Measurements from ENCODE around the gene CABP2. TPM values are rescaled to one million over a fixed set of nuclear protein-coding genes. Genes with fewer than 3 reads are reported as not detected.

CABP2 gene
- total RNA-seq, 1 experiment from 2014 or later, result not detected

DNA sequence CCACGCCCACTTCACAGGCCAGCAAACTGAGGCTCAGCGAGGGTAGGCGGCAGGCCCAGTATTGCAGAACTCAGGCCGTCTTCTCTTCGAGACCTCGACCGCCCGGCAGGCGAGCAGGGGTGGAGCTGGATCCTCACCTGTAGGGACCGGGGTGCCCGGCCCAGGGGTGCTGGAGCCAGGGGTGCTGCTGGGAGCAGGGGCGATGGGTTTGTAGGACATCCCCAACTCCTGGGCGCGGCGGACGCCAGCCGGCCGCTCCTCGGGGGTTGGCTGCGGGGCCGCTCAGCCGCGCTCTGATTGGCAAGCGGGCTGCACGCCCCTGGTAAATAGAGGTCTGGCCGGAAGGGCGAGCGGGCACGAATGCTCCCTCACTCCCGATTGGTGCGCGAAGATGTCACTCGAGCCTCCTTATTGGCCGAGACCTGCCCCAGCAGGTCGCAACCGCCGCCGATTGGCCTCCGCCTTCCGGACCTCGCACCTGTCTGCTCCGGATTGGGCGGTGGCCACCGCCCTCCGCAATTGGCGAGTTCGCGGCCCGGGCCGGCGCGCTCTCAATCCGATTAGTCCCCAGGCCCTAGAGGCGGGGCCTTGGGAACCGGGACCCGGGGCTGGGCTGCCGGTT lies 15.3 kb downstream of the CABP2 start, which contains the start of gene CDK2AP2:
TSS of gene CDK2AP2 (minus strand) at position 299 of the 622 bp plus-strand sequence. CDS start at position 219, 80 bp downstream.
- DNase-seq (ENCODE audit: low spot score), result peak; percentile 100

DNA sequence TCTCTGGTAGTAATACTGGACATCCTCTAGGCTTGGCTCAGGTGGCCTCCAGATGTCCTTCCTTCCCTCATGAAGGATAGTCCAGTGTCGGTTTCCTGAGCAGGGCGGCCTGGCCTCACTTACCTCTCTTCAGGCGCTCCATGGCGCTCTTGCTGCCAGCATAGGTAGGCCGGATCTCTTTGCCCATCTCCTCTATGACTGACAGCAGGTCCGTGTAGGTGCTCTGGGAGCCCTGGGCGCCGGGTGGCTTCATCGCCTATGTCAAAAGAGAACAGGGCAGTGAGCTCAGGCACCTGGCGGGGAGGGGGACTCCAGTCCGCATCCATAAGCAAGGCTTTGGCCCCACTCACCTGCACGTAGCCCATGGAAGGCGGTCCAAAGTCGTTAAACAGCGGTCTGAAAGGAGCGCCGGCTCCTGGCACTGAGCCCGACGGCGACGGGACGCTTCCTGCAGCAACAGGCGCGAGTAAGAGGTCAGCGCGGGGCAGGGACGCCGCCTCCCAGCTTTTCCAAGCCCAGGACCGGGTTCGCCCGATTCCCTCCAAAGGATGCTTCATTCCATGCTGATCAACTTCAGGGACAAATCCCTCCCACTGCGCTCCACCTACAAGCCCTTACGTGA lies 15.9 kb downstream of the CABP2 start:
- peak; percentile 83 for DNase-seq (ENCODE audit: low spot score)

DNA sequence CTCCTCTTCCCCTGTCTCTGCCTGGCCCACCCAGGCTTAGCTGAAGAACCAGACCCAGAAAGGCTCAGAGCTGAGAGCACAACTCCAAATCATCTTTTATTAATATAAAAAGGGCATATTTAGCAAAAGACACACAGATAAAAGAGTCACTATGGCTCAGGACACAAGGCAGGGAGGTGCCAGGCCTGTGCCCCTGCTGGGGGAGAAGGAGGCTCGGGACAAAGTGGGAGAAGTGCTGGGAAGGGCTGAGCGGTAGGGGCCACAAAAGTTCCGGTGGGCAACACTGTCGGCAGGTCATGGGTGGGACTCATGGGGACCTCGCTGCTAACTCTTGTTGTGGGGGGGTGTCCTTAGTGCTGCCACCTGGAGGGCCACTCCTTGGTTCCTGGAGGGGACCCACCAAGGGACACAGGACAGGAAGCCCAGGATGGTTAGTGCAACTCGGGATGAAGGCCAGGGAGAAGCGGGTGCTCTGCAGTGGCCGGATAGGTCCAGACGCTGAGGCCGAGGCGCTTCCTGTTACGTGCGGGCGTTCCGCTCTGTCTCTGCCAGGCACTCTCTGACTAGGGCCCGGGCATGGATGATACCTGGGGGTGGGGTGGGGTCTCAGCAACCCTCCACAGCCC lies 16.7 kb downstream of the CABP2 start:
- no peak for DNase-seq (ENCODE audit: low spot score)

DNA sequence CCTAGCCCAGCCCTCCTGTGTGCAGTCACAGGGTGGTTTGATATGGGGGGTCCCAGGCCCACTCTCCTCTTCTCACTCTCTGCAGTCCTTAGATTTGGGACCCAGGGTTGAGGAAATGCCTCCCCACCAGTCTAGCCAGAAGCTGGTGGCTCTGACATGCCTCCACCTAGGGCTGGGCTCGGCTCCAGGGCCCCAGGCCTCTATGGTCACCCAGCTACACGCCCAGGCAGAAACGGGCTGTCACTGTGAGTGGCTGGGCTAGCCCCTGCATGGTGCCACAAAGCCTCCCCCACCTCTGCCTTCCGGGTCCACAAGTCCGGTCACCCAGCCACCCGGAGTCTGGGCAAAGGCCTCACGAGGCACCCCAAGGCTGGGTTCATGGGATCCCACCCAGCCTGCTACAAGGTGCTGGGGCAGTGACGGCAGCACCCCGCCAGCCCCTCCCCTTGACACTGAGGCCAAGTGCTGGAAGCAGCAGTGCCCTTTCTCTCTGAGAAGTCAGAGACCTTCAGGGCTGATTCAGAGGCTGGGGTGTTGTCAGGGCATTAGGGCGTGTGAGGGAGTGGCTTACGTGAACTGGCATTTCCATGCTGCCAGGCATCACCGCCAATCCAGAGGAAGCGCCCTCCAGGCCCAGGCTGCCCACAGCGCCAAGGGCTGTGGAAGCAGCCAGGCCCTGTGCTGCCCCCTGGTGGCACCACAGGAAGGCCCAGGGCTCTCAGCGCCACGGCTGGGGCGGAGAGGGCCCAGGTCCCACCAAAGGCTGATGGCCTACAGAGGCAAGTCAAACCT lies 17.4 kb downstream of the CABP2 start:
- DNase-seq (ENCODE audit: low spot score), result peak; percentile 99

DNA sequence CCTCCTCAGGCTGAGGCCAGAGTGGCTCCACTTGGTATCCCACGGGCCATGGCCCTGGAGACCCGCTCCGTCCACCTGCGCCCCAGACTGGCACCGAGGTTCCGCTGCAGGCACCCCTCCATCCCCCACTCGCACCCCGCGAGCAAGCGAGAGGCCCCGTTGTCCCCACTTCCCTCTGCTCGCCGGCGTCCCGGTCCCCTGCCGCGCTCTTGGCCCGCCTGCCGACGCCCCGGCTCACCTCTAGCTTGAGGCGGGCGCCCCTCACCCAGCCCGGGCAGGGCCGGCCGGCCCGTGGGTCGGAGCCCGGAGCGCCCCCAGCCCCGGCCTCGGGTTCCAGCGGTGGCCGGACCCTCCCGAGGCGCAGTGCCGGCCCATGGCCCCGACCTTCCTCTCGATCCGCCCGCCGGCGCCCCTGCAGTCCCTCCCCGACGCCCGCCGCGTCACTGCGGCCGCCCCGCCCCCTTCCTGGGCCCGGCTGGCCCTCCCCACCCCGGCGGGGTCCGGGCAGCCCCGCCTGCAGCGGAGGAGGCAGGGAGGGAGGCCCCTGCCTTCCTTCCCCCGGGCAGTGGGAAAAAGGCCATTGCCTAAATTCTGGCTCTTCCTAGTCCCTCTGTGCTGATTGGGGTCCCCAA lies 18.2 kb downstream of the CABP2 start, which contains the start of gene PITPNM1:
TSS of gene PITPNM1 (minus strand) at position 414 of the 632 bp plus-strand sequence. CDS start 1,183 bp downstream, outside the sequence.
- peak; percentile 39 for DNase-seq (ENCODE audit: low spot score)

DNA sequence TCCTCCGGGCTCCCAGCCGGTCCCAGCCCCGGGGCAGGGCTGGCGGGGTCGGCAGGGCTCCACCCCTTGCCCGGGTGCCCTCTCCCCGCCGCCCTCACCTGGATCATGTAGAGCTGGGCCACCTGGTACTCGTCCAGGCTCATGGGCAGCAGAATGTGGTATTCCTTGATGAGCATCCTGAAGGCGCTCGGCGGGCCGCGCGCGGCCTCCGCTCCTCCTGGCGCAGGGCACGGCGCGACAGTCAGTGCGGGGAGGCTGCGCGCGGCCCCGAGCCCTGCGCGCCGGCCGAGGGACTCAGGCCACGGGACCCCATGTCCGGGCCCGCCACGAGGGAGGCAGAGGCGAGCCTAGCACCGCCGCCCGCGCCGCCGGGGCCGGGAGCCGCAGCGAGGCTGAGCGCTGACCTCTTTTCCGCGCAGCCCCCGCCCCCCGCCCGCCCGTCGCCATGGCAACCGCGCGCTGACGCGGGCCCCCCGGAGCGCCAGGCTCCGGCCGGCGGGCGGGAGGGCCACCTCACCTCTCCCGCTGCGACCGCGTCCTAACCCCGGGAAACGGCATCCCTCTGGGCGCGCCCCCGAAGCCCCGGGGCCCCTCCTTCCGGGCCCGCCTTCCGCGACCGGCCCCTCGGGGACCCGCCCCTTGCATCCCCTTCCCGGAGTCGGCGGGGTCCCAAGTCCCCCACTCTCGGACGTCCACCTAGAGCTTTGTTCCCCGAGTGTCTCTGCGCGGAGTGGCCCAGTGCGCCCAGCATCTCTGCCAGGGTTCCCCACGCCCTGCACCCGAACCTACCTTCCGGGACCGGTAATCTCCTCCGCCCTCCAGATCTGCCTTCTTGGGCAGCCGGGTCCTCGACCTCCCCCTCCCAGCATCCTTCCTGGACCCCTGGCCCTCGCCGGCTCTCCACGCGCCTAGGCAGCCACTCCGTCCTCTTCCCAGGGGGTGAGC lies 19.0 kb downstream of the CABP2 start:
- DNase-seq (ENCODE audit: low spot score), result peak; percentile 21

DNA sequence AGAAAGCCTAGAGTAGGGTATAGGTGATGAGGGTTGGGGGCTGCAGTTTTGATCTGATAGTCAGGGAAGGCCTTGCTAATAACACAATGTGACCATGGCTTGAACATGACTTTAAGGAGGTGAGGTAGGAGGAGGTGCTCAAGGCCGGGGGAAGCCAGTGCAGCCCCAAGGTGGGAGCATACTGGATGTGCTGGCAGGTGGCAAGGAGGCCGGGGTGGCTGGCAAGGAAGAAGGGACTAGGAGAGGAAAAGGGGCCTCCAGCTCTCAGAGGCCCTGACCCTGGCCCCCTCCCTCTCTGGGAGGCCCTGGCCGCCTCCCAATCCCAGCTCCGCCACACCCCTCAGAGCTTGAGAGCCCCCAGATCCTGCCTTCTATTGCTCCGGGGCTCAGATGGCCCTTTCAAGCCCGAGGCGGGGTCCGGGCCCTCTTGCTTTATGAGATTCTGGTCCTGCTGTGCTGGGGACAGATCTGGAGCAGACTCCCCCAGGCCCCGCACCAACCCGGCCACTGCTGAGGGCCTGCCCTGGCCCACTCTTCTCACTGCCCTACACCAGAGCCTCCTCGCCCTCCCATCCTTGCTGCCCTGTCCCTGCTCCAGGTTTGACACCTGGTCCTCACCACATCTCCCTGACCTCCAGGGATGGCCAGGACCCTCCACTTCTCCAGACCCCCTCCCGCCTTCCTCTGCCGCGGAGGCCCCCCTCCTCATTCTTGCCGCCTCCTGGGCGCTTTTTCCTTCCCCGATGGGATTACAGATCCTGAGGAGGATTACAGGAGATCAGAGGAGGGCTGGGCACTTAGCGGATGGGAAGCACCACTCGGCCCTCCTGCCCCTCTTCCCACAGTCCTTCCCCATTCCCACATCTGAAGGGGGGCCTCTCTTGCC lies 19.9 kb downstream of the CABP2 start:
- no peak for DNase-seq (ENCODE audit: low spot score)

DNA sequence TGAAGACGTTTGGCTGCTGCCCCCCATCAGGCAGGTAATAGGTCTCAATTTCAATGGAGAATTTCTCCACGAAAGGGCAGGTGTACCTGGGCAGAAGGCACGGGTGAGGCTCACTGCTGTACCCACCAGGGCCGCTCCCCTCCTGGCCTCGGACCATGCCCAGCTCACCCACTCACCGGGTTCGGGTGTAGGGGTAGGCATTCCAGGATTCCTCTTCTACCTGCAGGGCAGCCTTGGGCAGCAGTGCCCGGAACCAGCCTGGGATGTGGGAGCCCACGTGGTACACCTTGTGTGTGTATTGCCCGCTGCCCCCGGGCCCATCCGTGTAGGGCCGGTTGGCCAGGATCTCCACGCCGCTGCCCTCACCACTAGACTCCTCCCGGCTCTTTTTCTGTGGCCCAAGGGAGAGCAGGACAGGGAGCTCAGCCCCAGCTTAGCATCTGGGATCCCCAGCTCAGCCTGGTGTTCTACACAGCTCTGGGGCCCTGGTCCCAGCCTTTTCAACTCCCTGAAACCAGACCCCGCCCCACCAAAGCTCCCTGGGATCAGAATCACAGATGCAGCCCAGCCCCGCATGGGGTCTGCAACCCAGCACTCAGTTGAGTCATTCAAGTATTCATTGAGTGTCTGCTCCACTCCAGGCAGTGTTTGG lies 20.8 kb downstream of the CABP2 start:
- no peak for DNase-seq (ENCODE audit: low spot score)

DNA sequence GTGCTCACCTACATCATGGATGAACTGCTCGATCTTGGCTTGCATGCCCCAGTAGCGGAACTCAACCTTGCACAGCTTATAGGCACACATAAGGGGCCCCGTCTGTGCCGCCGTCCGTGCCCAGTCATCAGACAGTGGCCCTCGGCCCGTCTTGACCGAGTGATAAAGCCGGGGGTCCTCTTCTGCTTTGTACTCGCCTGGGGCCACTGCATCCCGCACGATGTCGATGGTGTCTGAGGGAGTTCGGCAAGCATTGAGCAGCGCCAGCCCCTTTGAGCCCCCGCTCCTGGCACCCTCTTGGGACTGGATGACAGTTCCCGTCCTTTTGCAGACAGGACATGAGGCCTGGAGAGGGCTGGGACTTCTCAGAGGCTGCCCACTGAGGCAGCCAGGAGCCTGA lies 21.4 kb downstream of the CABP2 start:
- DNase-seq (ENCODE audit: low spot score), result no peak

DNA sequence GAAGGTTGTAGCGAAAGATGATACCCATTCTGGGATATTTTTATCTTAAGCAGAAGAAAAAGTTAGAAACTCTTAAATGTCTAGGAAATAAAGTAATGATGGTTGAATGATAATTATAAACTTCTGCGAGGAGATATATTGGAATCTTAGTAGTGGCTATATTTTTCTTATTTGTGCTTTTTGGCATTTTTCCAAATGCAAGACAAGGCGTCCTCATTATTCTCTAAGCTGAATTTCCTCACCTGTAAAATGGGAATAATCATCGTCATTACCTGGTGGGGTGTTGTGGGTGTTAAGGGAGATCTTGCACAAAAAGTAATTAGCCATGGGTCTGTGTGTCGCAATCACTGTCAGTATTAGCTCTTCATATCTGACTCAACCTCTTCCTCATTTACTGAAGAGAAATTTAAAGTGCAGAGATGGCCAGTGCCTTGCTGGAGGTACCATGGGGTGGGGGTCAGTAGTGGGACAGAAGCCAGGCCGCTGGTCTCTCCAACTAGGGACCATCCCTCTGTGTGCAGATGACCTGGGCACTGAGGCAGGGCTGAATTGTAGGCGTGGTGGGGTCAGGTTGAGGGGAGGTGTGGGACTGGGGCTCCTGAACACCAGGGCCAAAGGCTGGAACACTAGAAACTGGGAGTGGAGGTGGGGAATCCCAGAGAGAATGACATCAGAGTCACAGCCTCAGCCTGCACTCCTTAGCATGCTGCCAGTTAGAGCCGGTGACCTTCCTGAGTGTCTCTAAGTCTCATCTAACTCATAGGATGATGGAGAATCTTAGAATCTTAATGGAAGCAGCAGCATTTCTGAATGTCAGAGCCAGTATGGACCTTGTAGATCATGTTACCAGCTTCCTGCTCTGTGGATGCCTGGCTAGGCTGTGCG lies 22.2 kb downstream of the CABP2 start:
- DNase-seq (ENCODE audit: low spot score), result no peak

DNA sequence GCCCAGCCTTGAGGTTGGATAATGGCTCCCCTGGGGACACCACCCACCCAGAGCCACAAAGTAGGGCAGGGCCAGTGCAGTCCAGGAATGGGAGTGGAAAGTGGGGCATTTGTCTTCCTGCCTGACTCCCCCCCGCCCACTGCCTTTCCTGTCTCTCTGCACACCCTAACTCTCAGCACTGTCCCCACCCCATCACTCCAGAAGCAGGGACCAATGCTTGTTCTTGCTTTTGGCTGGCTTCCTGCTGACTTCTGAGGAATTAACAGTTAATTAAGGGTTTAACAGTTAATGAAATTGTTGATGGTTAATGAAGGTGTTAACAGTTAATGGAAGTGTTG lies 22.8 kb downstream of the CABP2 start:
- no peak for DNase-seq (ENCODE audit: low spot score)

DNA sequence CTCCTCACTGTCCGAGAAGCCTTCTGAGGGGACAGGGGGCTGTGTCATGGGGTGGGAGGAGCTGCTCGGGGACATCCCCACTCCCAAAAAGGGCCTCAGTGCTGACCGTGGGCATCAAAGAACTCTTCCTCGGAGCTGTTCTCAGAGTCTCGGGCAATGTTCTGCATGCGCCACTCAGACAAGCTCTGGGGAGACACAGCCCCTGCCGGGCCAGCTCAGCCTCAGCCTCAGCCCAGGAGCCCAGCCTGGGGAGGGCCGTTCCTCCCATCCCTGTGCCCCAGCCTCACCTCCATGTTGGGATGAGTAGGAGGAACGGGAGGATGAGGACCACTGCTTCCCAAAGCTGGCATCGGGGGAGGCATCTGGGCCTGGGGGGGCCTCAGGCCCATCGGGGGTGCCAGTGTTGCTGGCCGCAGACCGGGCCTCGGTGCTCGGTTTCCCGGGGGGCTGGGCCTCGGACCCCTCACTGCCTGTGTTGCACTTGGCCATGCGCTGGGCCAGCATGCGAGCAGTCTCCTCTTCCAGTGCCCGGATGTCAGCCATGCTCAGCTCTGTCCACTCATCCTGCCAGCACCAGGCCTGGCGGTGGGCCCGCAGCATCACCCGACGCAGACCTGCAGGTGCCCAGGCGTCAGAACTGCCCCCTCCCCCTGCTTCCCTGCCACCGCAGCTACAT lies 23.3 kb downstream of the CABP2 start:
- no peak for DNase-seq (ENCODE audit: low spot score)

DNA sequence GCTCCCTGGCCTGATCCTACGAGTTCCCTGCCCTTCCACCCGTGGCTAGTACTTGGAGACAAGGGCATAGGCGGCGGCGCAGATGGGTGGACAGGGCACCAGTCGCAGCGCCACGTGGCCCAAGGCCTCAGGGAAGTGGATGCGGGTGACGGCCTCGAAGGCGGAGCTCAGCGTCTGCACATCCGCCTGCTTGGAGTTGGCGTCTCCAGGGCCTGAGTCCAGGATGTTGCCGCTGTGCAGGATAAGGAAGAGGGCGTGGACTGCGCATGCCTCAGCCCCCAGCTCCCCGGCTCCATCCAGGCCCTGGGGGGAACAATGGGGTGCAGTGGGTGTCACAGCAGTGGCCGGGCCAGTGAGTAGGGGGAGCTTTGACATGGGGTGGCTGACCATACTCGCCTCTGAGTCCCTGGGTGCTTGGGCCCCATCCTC lies 24.7 kb downstream of the CABP2 start:
- DNase-seq (ENCODE audit: low spot score), result no peak

DNA sequence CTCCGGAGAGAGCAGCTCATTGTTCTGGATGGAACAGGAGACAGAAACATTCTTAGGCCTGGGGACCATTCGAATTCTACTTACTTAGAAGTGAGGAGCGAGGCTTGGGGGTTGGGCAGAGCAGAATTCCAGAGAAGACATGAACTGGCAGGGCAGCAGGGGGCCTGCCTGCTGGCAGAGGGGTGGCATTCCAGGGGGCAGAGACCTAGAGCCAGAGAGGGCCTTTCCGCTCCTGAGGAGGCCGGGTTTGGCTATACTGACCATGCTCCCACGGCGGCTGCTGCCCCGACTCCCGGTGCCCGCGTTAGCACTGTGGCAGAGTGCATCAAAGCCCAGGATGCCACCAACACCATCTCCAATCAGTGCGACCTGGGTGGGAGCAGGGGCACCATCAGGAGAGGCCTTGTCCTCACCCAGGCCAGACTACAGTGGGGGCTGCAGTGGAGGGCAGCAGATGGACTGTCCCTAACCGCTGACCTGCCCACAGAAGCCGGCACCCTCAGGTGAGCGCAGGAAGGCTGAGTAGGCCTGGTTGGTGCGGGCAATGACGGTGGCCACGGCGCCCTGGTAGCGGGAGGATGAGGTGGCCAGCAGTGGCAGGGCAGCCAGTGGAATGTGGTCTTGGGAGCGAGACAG lies 25.5 kb downstream of the CABP2 start:
- no peak for DNase-seq (ENCODE audit: low spot score)

DNA sequence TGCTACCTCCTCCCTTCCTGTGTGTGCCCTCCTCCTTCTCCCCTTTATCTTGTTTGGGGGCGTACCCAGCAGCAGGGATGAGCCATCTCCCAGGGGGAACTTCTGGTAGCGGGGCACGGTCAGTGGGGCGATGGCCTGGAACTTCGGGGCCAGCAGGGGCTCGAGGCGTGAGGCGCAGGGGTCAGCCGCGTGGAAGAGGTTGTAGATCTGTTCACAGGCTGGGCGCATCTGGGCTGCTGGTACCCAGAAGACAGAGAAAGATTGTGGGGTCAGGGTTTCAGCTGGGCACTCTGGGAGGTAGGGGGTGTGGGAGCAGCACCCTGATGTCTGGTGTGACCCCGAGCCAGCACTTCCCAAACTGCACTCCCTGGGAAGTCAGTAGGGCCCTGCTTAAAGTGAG lies 27.1 kb downstream of the CABP2 start:
- DNase-seq (ENCODE audit: low spot score), result no peak

DNA sequence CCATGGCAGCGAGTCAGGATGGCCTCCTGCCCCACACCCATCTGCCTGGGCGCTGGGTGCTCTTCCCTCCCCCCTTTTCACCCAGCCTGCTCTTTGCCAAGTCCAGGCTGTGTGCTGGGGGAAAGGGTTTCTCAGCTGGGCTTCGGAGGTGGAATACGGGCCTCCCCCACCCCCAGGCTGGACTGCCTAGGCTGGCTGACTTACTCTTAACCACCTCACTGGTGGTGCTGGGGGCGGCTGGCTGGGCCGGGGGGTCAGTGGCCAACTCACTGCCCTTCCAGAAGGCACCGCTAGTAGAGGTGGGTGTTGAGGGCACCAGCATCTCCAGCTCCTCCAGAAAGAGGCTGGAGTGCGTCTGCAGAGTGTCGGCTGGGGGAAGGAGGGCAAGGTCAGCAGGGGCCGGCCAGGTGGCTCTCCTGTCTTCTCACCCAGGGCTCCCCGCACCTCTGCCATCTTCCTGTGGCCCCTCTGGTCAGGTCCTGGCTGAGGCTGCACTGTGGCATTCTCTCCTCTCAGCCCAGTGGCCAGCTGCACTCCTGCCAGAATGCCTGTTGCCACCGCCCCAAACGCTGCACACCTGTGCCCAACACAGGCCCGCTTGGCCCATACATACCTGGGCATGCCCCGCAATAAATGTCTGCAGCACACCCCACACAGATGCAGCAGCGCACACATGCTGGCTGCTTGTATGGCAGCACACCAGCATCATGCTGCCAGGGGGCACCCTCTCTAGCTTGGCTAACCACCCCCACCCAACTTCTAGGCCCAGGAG lies 27.8 kb downstream of the CABP2 start:
- DNase-seq (ENCODE audit: low spot score), result no peak
